Measurements from ENCODE around the gene RAB31.

- no peak for TF ChIP-seq EZH2 (IDR thresholded peaks at IDR 0.05)
- no peak for TF ChIP-seq POLR2AphosphoS5 (IDR thresholded peaks at IDR 0.05; ENCODE audit: borderline replicate concordance, low read depth, low read length)
Measured at GRCh38 chr18:9697121-9697520, 11.0 kb upstream of the RAB31 start.
